ENCODE results near the gene TCAP. TPM values are rescaled to one million over a fixed set of nuclear protein-coding genes. Genes with fewer than 3 reads are reported as not detected.
A peak's percentile ranks its signal among the peaks of the same experiment; 100 is the strongest.
"Not testable (repeated sequence)": the region's sequence is repeated elsewhere in the genome, so short reads cannot be mapped to it uniquely, and the experiment has no call there.

Gene TCAP
- polyA plus RNA-seq, 1 experiment: 0.12 TPM

- DNase-seq (ENCODE audit: low read depth, low spot score): no peak
- Histone ChIP-seq H3K27me3 (ENCODE audit: control insufficient read depth, insufficient read depth, low read length) (no peaks in the 10 kb centered on the region), H3K9me3 (ENCODE audit: control insufficient read depth, insufficient read depth, low read length) (no peaks in the 10 kb centered on the region), H3K27ac (ENCODE audit: low read depth, low read length) (no peak overlapping the region), H3K4me3 (ENCODE audit: low read depth, low read length) (no peak overlapping the region)
- POLR2A ChIA-PET: interaction anchor here (0.5 kb wide), 1 partner anchor 35 kb away, joined by 3 read pairs; no protein-coding TSS in a partner anchor
- CTCF ChIA-PET: interaction anchor here (4.3 kb wide), 1 partner anchor 73 kb away, joined by 15 read pairs; no protein-coding TSS in a partner anchor
- TF ChIP-seq CTCF (IDR thresholded peaks at IDR 0.05; ENCODE audit: low read depth, low read length): no peak
Measured at GRCh38 chr17:39695089-39695474, 29.9 kb downstream of the TCAP start.

- POLR2A ChIA-PET: no interaction called here
- CTCF ChIA-PET: interaction anchor here (4.3 kb wide), 1 partner anchor 75 kb away, joined by 15 read pairs; no protein-coding TSS in a partner anchor
Measured at GRCh38 chr17:39696731-39697130, 31.6 kb downstream of the TCAP start.

GRCh38 chr17:39697961-39698360, 32.8 kb downstream of the TCAP start:
- CTCF ChIA-PET: interaction anchor here (4.3 kb wide), 1 partner anchor 76 kb away, joined by 15 read pairs; no protein-coding TSS in a partner anchor
- H3K27ac ChIP-seq (ENCODE audit: low read depth, low read length): no peak overlapping the region
- DNase-seq (ENCODE audit: low read depth, low spot score): no peak
- POLR2A ChIA-PET: no interaction called here
- no peaks in the 10 kb centered on the region for H3K27me3 ChIP-seq (ENCODE audit: control insufficient read depth, insufficient read depth, low read length)
- TF ChIP-seq CTCF (IDR thresholded peaks at IDR 0.05; ENCODE audit: low read depth, low read length): no peak
- no peaks in the 10 kb centered on the region for H3K9me3 ChIP-seq (ENCODE audit: control insufficient read depth, insufficient read depth, low read length)
- H3K4me3 ChIP-seq (ENCODE audit: low read depth, low read length): no peak overlapping the region

More at GRCh38 chr17:39696731-39697130, 31.6 kb downstream of the TCAP start:
- Histone ChIP-seq H3K27ac (ENCODE audit: low read depth, low read length) (no peak overlapping the region), H3K27me3 (ENCODE audit: control insufficient read depth, insufficient read depth, low read length) (no peaks in the 10 kb centered on the region), H3K4me3 (ENCODE audit: low read depth, low read length) (no peak overlapping the region), H3K9me3 (ENCODE audit: control insufficient read depth, insufficient read depth, low read length) (no peaks in the 10 kb centered on the region)
- DNase-seq (ENCODE audit: low read depth, low spot score): no peak
- no peak for TF ChIP-seq CTCF (IDR thresholded peaks at IDR 0.05; ENCODE audit: low read depth, low read length)

- not testable (repeated sequence) for DNase-seq (ENCODE audit: low read depth, low spot score); H3K9me3 ChIP-seq (ENCODE audit: control insufficient read depth, insufficient read depth, low read length); H3K27ac ChIP-seq (ENCODE audit: low read depth, low read length); H3K27me3 ChIP-seq (ENCODE audit: control insufficient read depth, insufficient read depth, low read length)
- ChIA-PET CTCF (interaction anchor here (1.2 to 3.8 kb wide), 3 partner anchors 23 to 78 kb away, joined by 3 to 15 read pairs (median 4); partner anchors contain the start of gene MIEN1), POLR2A (interaction anchor here (0.7 to 1.8 kb wide), 9 partner anchors 10 to 285 kb away, joined by 3 to 18 read pairs (median 5); partner anchors contain the start of genes MIEN1 and PGAP3)
- peak overlapping the region; percentile 77 for H3K4me3 ChIP-seq (ENCODE audit: low read depth, low read length)
Measured at GRCh38 chr17:39699157-39699817, 34.1 kb downstream of the TCAP start.

- CTCF ChIA-PET: interaction anchor here (1.2 to 3.8 kb wide), 3 partner anchors 23 to 78 kb away, joined by 3 to 15 read pairs (median 4); partner anchors contain the start of gene MIEN1
- POLR2A ChIA-PET: interaction anchor here (0.7 to 1.8 kb wide), 9 partner anchors 10 to 286 kb away, joined by 3 to 18 read pairs (median 5); partner anchors contain the start of genes MIEN1 and PGAP3
Measured at GRCh38 chr17:39699818-39700147, 34.6 kb downstream of the TCAP start, which contains the start of gene ERBB2. Gene ERBB2 (plus strand): TSS chr17:39700064. CDS start chr17:39700239, 175 bp downstream.

More at GRCh38 chr17:39699818-39700147, 34.6 kb downstream of the TCAP start, which contains the start of gene ERBB2:
- peak; percentile 41 for DNase-seq (ENCODE audit: low read depth, low spot score)
- Histone ChIP-seq H3K4me3 (ENCODE audit: low read depth, low read length) (peak within 1 kb of the TSS; percentile 77), H3K27me3 (ENCODE audit: control insufficient read depth, insufficient read depth, low read length) (no peaks in the 10 kb centered on the region), H3K9me3 (ENCODE audit: control insufficient read depth, insufficient read depth, low read length) (no peaks in the 10 kb centered on the region), H3K27ac (ENCODE audit: low read depth, low read length) (no peak within 1 kb of the TSS)
- no peak for TF ChIP-seq CTCF (IDR thresholded peaks at IDR 0.05; ENCODE audit: low read depth, low read length)
